ENCODE results near the gene PCSK2.
"Not testable (repeated sequence)": the region's sequence is repeated elsewhere in the genome, so short reads cannot be mapped to it uniquely, and the experiment has no call there.

PCSK2 gene

GRCh38 chr20:17226410-17227218, at the start of gene PCSK2:
Gene PCSK2, plus strand, starts transcription at chr20:17227040. Its CDS starts 266 bp downstream, at chr20:17227306.
- DNase-seq, result no peak

GRCh38 chr20:17177341-17177740, 49.5 kb upstream of the PCSK2 start:
- no peak for DNase-seq

- DNase-seq, result no peak
Measured at GRCh38 chr20:17179840-17180239, 47.0 kb upstream of the PCSK2 start.

GRCh38 chr20:17189976-17190695, 36.7 kb upstream of the PCSK2 start:
- DNase-seq, result no peak

- DNase-seq, result no peak
Measured at GRCh38 chr20:17197041-17197440, 29.8 kb upstream of the PCSK2 start.

- DNase-seq, result no peak
Measured at GRCh38 chr20:17202030-17202429, 24.8 kb upstream of the PCSK2 start.

- DNase-seq, result no peak
Measured at GRCh38 chr20:17202673-17203072, 24.2 kb upstream of the PCSK2 start.

GRCh38 chr20:17205084-17205813, 21.6 kb upstream of the PCSK2 start:
- DNase-seq, result no peak

GRCh38 chr20:17210387-17210786, 16.5 kb upstream of the PCSK2 start:
- DNase-seq, result no peak

GRCh38 chr20:17210983-17211382, 15.9 kb upstream of the PCSK2 start:
- no peak for DNase-seq

- no peak for DNase-seq
Measured at GRCh38 chr20:17215167-17215566, 11.7 kb upstream of the PCSK2 start.

GRCh38 chr20:17219856-17220255, 7.0 kb upstream of the PCSK2 start:
- not testable (repeated sequence) for DNase-seq

- no peak for DNase-seq
Measured at GRCh38 chr20:17223553-17223952, 3.3 kb upstream of the PCSK2 start.

- DNase-seq, result no peak
Measured at GRCh38 chr20:17225851-17226409, 910 bp upstream of the PCSK2 start.

GRCh38 chr20:17227219-17227575, 357 bp downstream of the PCSK2 start:
- DNase-seq, result no peak

- no peak for DNase-seq
Measured at GRCh38 chr20:17227669-17228623, 1.1 kb downstream of the PCSK2 start.

- no peak for DNase-seq
Measured at GRCh38 chr20:17228624-17229061, 1.8 kb downstream of the PCSK2 start.

- no peak for DNase-seq
Measured at GRCh38 chr20:17229256-17229655, 2.4 kb downstream of the PCSK2 start.

GRCh38 chr20:17233626-17234025, 6.8 kb downstream of the PCSK2 start:
- DNase-seq, result no peak

GRCh38 chr20:17236766-17237165, 9.9 kb downstream of the PCSK2 start:
- DNase-seq, result no peak

GRCh38 chr20:17248224-17248623, 21.4 kb downstream of the PCSK2 start:
- no peak for DNase-seq

- DNase-seq, result no peak
Measured at GRCh38 chr20:17262786-17263185, 35.9 kb downstream of the PCSK2 start.

All from AML-193 (cell line).